GM12892 (cell line): ENCODE results near the gene DUXB.

Experiments used
- POLR2AphosphoS5 ChIP-seq: IDR thresholded peaks from 2 replicates; pipeline ENCODE4 v1.6.1; 2011; ENCODE audit warnings: low read depth, low read length, control low read depth
- TAF1 ChIP-seq: IDR thresholded peaks from 2 replicates; pipeline ENCODE4 v1.6.1; 2011; ENCODE audit warnings: low read depth, mild to moderate bottlenecking, control low read depth, low read length, borderline replicate concordance

GRCh38 chr16:75726390-75726789, 25.1 kb upstream of the DUXB start, which contains the start of gene CPHXL:
- TF ChIP-seq POLR2AphosphoS5 (no peak), TAF1 (no peak)
